GM12878 (cell line): ENCODE measurements around the gene EEFSEC. TPM values are rescaled to one million over a fixed set of nuclear protein-coding genes. Genes with fewer than 3 reads are reported as not detected.

Experiments
- ATAC-seq: fragments of 200-7000 bp; cut with Tn5 transposase; 3 replicates; pipeline ENCODE4 v1.9.1; 2020; ENCODE audit warnings: mild to moderate bottlenecking, moderate library complexity
- BruUV-seq: library from RNA; stranded (reverse); fragments of 400-500 nt; replicated peaks from 2 replicates; lab custom pipeline; 2021; lab: Mats Ljungman, UMichigan
- CTCF ChIA-PET: fragments of 300-600 bp; sonication (Branson Sonifier 250); formaldehyde crosslinking; extraction: SDS; loops from one replicate; lab custom pipeline; 2021; ENCODE audit warnings: inconsistent platforms; lab: Yijun Ruan, JAX
- POLR2A ChIA-PET: fragments of 350-600 bp; formaldehyde crosslinking; extraction: SDS; loops from one replicate; lab custom pipeline; 2021; ENCODE audit warnings: inconsistent platforms; lab: Charles Lee
- RAD21 ChIA-PET: fragments of 300-600 bp; sonication (Branson Sonifier 250); formaldehyde crosslinking; loops from one replicate; lab custom pipeline; 2023; ENCODE audit warnings: antibody characterized with exemption; ENCODE audit not compliant: unreplicated experiment; lab: Charles Lee
- SMC1A ChIA-PET: fragments of 300-600 bp; sonication (Branson Sonifier 250); formaldehyde crosslinking; loops from one replicate; lab custom pipeline; 2023; ENCODE audit not compliant: unreplicated experiment, uncharacterized antibody; lab: Charles Lee
- DNase-seq: peaks from one replicate; pipeline ENCODE4 v3.0.0-alpha.2; 2011; ENCODE audit warnings: low read depth, low spot score
- FAIRE-seq: peaks from 3 replicates; lab custom pipeline; 2011; peaks lifted over from hg19 to GRCh38; lab: Jason Lieb, UNC
- H2AFZ ChIP-seq: 2 replicates; pipeline ENCODE4 v1.6.0; 2011; ENCODE audit warnings: low read depth, low read length, control low read depth; ENCODE audit not compliant: control insufficient read depth
- H3K27ac ChIP-seq: 2 replicates; pipeline ENCODE4 v1.5.1; 2011; ENCODE audit warnings: control low read depth; ENCODE audit not compliant: control insufficient read depth, insufficient read depth
- H3K27me3 ChIP-seq, 2 experiments: replicated peaks in 1 of 2; 2 replicates each; pipeline versions ENCODE4 v1.6.0 to v1.6.1; 2011; ENCODE audit warnings: low read length in 1 of 2; ENCODE audit not compliant: control insufficient read depth in 2 of 2, insufficient read depth in 2 of 2
- H3K36me3 ChIP-seq, 2 experiments: 2 replicates each; pipeline ENCODE4 v1.5.1; 2011; ENCODE audit warnings: low read length in 1 of 2; ENCODE audit not compliant: control insufficient read depth in 2 of 2, insufficient read depth in 2 of 2
- H3K4me1 ChIP-seq: 2 replicates; pipeline ENCODE4 v1.6.1; 2011; ENCODE audit warnings: mild to moderate bottlenecking, low read length, moderate library complexity, mixed read lengths; ENCODE audit not compliant: control insufficient read depth, insufficient read depth
- H3K4me2 ChIP-seq: 2 replicates; pipeline ENCODE4 v1.6.0; 2011; ENCODE audit warnings: control low read depth; ENCODE audit not compliant: control insufficient read depth, insufficient read depth
- H3K4me3 ChIP-seq: fragments of 200-600 bp; sonication (generic); 2 replicates; pipeline ENCODE4 v1.5.1; 2016
- H3K79me2 ChIP-seq: 2 replicates; pipeline ENCODE4 v1.6.0; 2011; ENCODE audit warnings: low read length; ENCODE audit not compliant: control insufficient read depth, insufficient read depth
- H3K9ac ChIP-seq: 2 replicates; pipeline ENCODE4 v1.8.0; 2011; ENCODE audit warnings: low read length, control low read depth, mixed read lengths; ENCODE audit not compliant: control insufficient read depth, insufficient read depth
- H3K9me3 ChIP-seq: replicated peaks from 3 replicates; pipeline ENCODE4 v1.5.1; 2011; ENCODE audit warnings: mild to moderate bottlenecking, low read length; ENCODE audit not compliant: control insufficient read depth, insufficient read depth
- H4K20me1 ChIP-seq: 2 replicates; pipeline ENCODE4 v1.6.0; 2011; ENCODE audit not compliant: control insufficient read depth, insufficient read depth
- ATF2 ChIP-seq: IDR thresholded peaks from 2 replicates; pipeline ENCODE4 v1.6.1; 2012; ENCODE audit warnings: low read length, inconsistent platforms
- CEBPB ChIP-seq, 2 experiments: fragments of 150-350 bp in 1 of 2; IDR thresholded peaks; 2 replicates each; pipeline ENCODE4 v1.6.1; 2012 to 2014; ENCODE audit warnings: low read depth in 2 of 2, low read length in 2 of 2, borderline replicate concordance in 1 of 2, inconsistent platforms in 1 of 2
- CHD2 ChIP-seq: IDR thresholded peaks from 2 replicates; pipeline ENCODE4 v1.6.1; 2011; ENCODE audit warnings: low read depth, low read length, improper control_type of control experiment, borderline replicate concordance
- CTCF ChIP-seq, 3 experiments: IDR thresholded peaks in 2 of 3; conservative IDR thresholded peaks in 1 of 3; 2 replicates each; pipeline ENCODE4 v1.5.1; 2011; ENCODE audit warnings: low read depth in 3 of 3, low read length in 3 of 3, mild to moderate bottlenecking in 3 of 3, control low read depth in 2 of 3, moderate library complexity in 2 of 3, inconsistent platforms in 1 of 3, mixed read lengths in 1 of 3; ENCODE audit not compliant: control insufficient read depth in 2 of 3, insufficient read depth in 1 of 3; ENCODE audit errors: extremely low read depth in 1 of 3
- ESRRA ChIP-seq: IDR thresholded peaks from 2 replicates; pipeline ENCODE4 v1.6.1; 2012; ENCODE audit warnings: mild to moderate bottlenecking, low read length, improper control_type of control experiment
- KAT2A ChIP-seq: conservative IDR thresholded peaks from 2 replicates; pipeline ENCODE4 v1.6.1; 2011; ENCODE audit warnings: low read depth, low read length; ENCODE audit not compliant: control insufficient read depth
- MYC ChIP-seq: IDR thresholded peaks from 2 replicates; pipeline ENCODE4 v1.6.1; 2011; ENCODE audit warnings: mild to moderate bottlenecking, low read length, moderate library complexity, inconsistent platforms; ENCODE audit not compliant: insufficient read depth, insufficient replicate concordance, insufficient read length, severe bottlenecking
- NBN ChIP-seq: fragments of 450-650 bp; IDR thresholded peaks from 2 replicates; pipeline ENCODE4 v1.6.1; 2016
- NFYB ChIP-seq: IDR thresholded peaks from 2 replicates; pipeline ENCODE4 v1.6.1; 2011; ENCODE audit warnings: low read depth, mild to moderate bottlenecking, low read length, improper control_type of control experiment, moderate library complexity; ENCODE audit not compliant: insufficient read depth
- PAX5 ChIP-seq: IDR thresholded peaks from 2 replicates; pipeline ENCODE4 v1.6.1; 2011; ENCODE audit warnings: low read depth, low read length, borderline replicate concordance
- PAX8 ChIP-seq: fragments of 450-650 bp; IDR thresholded peaks from 2 replicates; pipeline ENCODE4 v1.6.1; 2017; ENCODE audit warnings: mild to moderate bottlenecking, moderate library complexity
- POLR2AphosphoS5 ChIP-seq: IDR thresholded peaks from 2 replicates; pipeline ENCODE4 v1.6.1; 2011; ENCODE audit warnings: mild to moderate bottlenecking, low read length, inconsistent platforms
- POU2F2 ChIP-seq: IDR thresholded peaks from 3 replicates; pipeline ENCODE4 v1.6.1; 2011; ENCODE audit warnings: low read depth, mild to moderate bottlenecking, low read length, borderline replicate concordance
- SIX5 ChIP-seq: IDR thresholded peaks from 2 replicates; pipeline ENCODE4 v1.6.1; 2011; ENCODE audit warnings: mild to moderate bottlenecking, low read depth, low read length, moderate library complexity; ENCODE audit not compliant: severe bottlenecking
- SREBF2 ChIP-seq: IDR thresholded peaks from 2 replicates; pipeline ENCODE4 v1.6.1; 2012; ENCODE audit warnings: mild to moderate bottlenecking, low read length
- SUPT20H ChIP-seq: IDR thresholded peaks from 2 replicates; pipeline ENCODE4 v1.6.1; 2011; ENCODE audit warnings: low read depth, mild to moderate bottlenecking, low read length, moderate library complexity, borderline replicate concordance; ENCODE audit not compliant: control insufficient read depth
- SUZ12 ChIP-seq: fragments of 200-600 bp; sonication (generic); IDR thresholded peaks from one replicate; pipeline ENCODE4 v1.6.1; 2018; ENCODE audit warnings: antibody characterized with exemption, mild to moderate bottlenecking; ENCODE audit not compliant: unreplicated experiment
- TCF12 ChIP-seq: IDR thresholded peaks from 2 replicates; pipeline ENCODE4 v1.6.1; 2011; ENCODE audit warnings: low read depth, mild to moderate bottlenecking, low read length
- YY1 ChIP-seq: IDR thresholded peaks from 2 replicates; pipeline ENCODE4 v1.6.1; 2011; ENCODE audit warnings: low read depth, mild to moderate bottlenecking, low read length
- ZSCAN29 ChIP-seq: fragments of 450-650 bp; IDR thresholded peaks from 2 replicates; pipeline ENCODE4 v1.6.1; 2017; ENCODE audit warnings: mild to moderate bottlenecking, moderate library complexity
- WGBS: methylation state at CpG from one replicate; pipeline ENCODE4 v1.1.6; 2016; ENCODE audit warnings: low lambda C conversion rate; ENCODE audit not compliant: insufficient replicate concordance, insufficient coverage; ENCODE audit errors: missing lambda C conversion rate; 5-methylcytosine and 5-hydroxymethylcytosine counted together
- in situ Hi-C: fragments of 300-500 bp; cut with MboI; formaldehyde crosslinking; loops from 9 replicates; pipeline ENCODE4 v1.14.3; 2018; ENCODE audit warnings: mixed read lengths
- intact Hi-C: fragments of 100-400 bp; cut with micrococcal nuclease; formaldehyde crosslinking; loops from one replicate; pipeline ENCODE4 v1.14.2; 2022; ENCODE audit not compliant: unreplicated experiment
- polyA plus RNA-seq, 11 experiments: library from polyadenylated mRNA; depleted of rRNA in 4 of 11; unstranded in 6 of 11; stranded (reverse) in 5 of 11; fragments of >200 nt; fragmentation: Nextera tagmentation in 4 of 11; fragmentation: Illumina TruSeq in 1 of 11; extraction: Ambion mirVana in 4 of 11; extraction: Trizol in 1 of 11; gene quantifications; 1 replicate in 1 of 11; 2 replicates in 10 of 11; pipeline versions ENCODE4 v1.2.1 to v1.2.3, GENCODE V29; 2011 to 2016; ENCODE audit warnings: inconsistent platforms in 2 of 11, missing spikeins in 2 of 11, low read depth in 1 of 11
- total RNA-seq, 4 experiments: library from RNA; depleted of rRNA in 3 of 4; stranded (reverse); fragments of >200 nt in 3 of 4; fragmentation: Illumina TruSeq in 1 of 4; extraction: Trizol in 1 of 4; gene quantifications; 2 replicates each; pipeline versions ENCODE4 v1.2.1 to v1.2.3, GENCODE V29; 2013 to 2021

EEFSEC gene
- total and polyA plus RNA-seq, 10 of the 15 experiments (the other 5 are each of a cell fraction or from before 2014, with no cell fraction given): 0.29 to 29.1 (median 16.1) TPM

GRCh38 chr3:128398586-128398985 is 245.3 kb downstream of the EEFSEC start:
- H3K27ac ChIP-seq: no peak overlapping the region
- no peaks in the 10 kb centered on the region for H3K4me1 ChIP-seq
- CTCF ChIA-PET: no interaction called here
- POLR2A ChIA-PET: no interaction called here
- H3K36me3 ChIP-seq: no peaks in the 10 kb centered on the region
- SMC1A ChIA-PET: no interaction called here
- H3K79me2 ChIP-seq: no peaks in the 10 kb centered on the region
- no peak for FAIRE-seq
- no peak overlapping the region for H3K4me2 ChIP-seq
- in situ Hi-C loops (no loop called here), intact Hi-C loops (no loop called here)
- H3K4me3 ChIP-seq: no peak overlapping the region
- RAD21 ChIA-PET: no interaction called here
- no peaks in the 10 kb centered on the region for H4K20me1 ChIP-seq
- H3K27me3 ChIP-seq: no peaks in the 10 kb centered on the region
- TF ChIP-seq SUPT20H (no peak), NFYB (no peak), YY1 (no peak), SREBF2 (no peak), CTCF (IDR thresholded peaks at IDR 0.05 in 2 of 3, conservative IDR thresholded peaks at IDR 0.05 in 1 of 3; ENCODE audit: control insufficient read depth in 2 of 3, extremely low read depth in 1 of 3, insufficient read depth in 1 of 3, low read depth in 3 of 3, low read length in 3 of 3) (no peak), PAX5 (no peak), CHD2 (no peak), MYC (no peak), POLR2AphosphoS5 (no peak), NBN (no peak), ATF2 (no peak), SUZ12 (no peak), ZSCAN29 (no peak), KAT2A (no peak), CEBPB (IDR thresholded peaks at IDR 0.05; ENCODE audit: borderline replicate concordance in 1 of 2, low read depth in 2 of 2, low read length in 2 of 2) (no peak), SIX5 (no peak), PAX8 (no peak), ESRRA (no peak), TCF12 (no peak), POU2F2 (no peak)
- H3K9ac ChIP-seq: no peak overlapping the region
- H2AFZ ChIP-seq: no peak overlapping the region
- DNase-seq: no peak
- no peak for ATAC-seq
- no TSS peak for BruUV-seq
- no peaks in the 10 kb centered on the region for H3K9me3 ChIP-seq
- WGBS: 82% methylated on average over 7 of the region's 8 CpGs
